Stimulated activated CD8-positive, alpha-beta memory T cell treated with anti-CD3 and anti-CD28 coated beads, Interleukin-15, amount 100 ng/mL, for 4 hours (primary cell): ENCODE results near the gene IMPG1.

Experiments
- DNase-seq, 2 donors: peaks; one replicate each; pipeline ENCODE4 v3.0.0-alpha.2; 2020; ENCODE audit warnings: low read depth in 2 of 2

IMPG1 gene

GRCh38 chr6:75892384-75892783 lies 180.1 kb downstream of the IMPG1 start:
- DNase-seq = no peak

- no peak for DNase-seq
Observed at GRCh38 chr6:75884822-75885221, 187.6 kb downstream of the IMPG1 start.

- no peak for DNase-seq
Observed at GRCh38 chr6:75882734-75883133, 189.7 kb downstream of the IMPG1 start.

GRCh38 chr6:75880305-75880704 lies 192.2 kb downstream of the IMPG1 start:
- no peak for DNase-seq

- DNase-seq = no peak
Observed at GRCh38 chr6:75876152-75876551, 196.3 kb downstream of the IMPG1 start.

- DNase-seq = no peak
Observed at GRCh38 chr6:75874224-75874623, 198.2 kb downstream of the IMPG1 start.
